HG03457 (cell line): ENCODE measurements around the gene VSIG4.

ENCODE experiments used
- ATAC-seq: cut with Tn5 transposase; IDR thresholded peaks from one replicate; pipeline ENCODE4 v1.9.1; 2021; ENCODE audit warnings: moderate number of reproducible peaks; ENCODE audit not compliant: unreplicated experiment

Gene VSIG4

DNA sequence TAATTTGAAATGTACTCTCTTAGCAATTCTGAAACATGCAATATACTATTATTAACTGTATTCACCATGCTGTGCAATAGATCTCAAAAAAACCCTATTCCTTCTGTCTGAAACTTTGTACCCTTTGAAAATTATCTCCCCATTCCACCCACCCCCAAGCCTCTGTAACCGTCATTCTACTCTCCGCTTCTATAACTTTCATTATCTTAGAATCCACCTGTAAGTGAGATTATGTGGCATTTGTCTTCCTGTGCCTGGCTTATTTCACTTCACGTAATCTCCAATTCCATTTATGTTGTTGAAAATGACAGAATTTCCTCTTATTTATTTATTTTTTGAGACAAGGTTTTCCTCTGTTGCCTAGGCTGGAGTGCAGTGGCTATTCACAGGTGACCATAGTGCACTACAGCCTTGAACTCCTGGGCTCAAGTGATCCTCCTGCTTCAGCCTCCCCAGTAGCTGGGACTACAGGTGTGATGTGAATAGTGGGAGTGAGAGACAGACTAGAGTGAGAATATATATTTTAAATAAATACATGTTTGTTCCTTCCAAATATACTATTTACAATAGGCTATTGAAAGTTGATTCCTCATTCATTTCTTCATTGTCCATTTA is 30.5 kb downstream of the VSIG4 start:
- no peak for ATAC-seq

- ATAC-seq = no peak
Measured at GRCh38 chrX:66008328-66008970, 31.4 kb downstream of the VSIG4 start.

- ATAC-seq = no peak
Measured at GRCh38 chrX:66007851-66008250, 32.0 kb downstream of the VSIG4 start.

GRCh38 chrX:66005830-66006449 is 33.9 kb downstream of the VSIG4 start:
- no peak for ATAC-seq

DNA sequence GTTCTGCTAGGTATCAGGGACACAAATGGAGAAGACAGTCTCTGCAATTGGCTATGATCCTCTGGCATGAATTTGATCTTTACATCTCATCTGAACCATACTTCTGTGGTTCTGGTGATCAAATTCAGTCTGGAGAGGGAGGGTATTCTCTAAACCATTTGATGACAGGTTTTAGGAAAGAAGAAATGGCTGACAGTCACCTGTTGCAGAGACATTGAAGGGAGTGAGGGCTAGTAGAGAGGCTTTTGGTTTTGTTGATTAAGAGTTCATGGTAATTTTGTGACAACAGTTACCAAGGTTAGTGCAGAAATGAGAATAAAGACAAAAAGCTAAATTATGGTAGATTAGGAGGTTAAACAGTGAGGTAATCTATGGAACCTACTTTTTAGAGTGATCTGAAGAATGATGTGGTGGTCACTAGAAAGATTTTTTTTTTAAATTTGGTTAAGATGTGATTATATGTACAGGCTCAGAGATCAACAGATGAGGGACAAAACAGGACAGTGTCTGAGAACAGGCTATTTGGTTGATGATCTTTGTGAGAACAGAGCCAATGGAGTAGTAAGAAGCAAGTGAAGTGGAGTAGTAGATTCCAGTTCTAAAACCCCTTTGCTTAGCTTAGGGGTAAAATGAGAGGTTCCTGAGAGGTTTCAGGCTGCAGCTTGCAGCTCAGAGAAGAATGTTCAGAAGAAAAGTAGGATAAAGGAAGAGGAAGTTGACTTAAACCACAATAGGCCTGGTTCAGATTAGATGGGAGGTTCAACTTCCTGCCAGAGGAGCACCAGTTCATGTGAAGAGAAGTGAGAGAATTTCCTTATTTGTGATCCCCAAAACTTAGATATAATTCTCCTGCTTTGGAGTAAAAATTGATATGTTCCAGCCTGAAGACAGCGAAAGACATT is 34.7 kb downstream of the VSIG4 start:
- no peak for ATAC-seq

DNA sequence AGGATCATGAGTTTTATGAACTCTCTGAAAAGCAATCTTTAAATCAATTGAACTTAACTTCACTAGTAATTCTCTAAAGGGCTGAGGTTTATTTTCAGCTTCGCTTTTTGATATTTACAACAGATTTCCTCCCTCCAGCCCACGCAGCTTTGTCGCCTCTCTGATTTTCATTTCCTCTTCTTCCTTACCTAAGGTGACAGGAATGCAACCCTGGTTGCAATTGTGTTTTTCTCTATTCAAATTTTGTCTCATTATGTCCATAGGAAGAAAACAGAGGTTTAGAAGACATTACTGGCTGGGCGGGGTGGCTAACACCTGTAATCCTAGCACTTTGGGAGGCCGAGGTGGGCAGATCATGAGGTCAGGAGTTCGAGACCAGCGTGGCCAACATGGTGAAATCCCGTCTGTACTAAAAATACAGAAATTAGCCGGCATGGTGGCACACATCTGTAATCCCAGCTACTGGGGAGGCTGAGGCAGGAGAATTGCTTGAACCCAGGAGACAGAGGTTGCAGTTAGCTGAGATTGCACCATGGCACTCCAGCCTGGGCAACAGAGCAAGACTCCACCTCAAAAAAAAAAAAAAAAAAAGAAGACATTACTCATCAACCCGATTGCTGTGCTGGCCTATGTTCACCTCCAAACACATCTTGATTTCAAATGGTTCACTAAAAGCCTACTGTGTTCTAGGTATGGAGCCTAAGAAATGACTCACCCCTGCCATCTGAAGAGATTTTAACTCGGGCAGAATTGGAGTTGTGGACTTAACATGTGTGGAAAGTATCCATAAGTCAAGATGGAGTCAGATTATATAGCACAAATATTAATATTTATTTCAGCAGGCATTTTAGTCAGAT is 36.8 kb downstream of the VSIG4 start:
- no peak for ATAC-seq

DNA sequence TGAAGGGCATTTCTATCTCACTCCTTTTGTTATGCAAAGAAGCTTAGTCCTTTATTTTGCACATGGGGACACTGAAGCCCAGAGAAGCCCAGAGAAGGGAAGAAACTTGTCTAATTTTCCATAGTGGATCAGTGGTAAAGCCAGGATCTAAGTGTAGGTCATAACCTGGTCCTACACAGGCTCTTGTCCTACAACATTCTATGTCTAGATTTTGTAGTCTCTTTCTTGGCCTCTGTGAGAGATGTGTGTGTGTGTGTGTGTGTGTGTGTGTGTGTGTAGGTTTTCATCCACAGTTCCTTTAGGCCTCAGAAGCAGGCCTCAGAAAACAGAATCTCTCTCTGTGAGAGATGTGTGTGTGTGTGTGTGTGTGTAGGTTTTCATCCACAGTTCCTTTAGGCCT is 38.3 kb downstream of the VSIG4 start:
- ATAC-seq = no peak

- no peak for ATAC-seq
Measured at GRCh38 chrX:66000628-66001272, 39.1 kb downstream of the VSIG4 start.

DNA sequence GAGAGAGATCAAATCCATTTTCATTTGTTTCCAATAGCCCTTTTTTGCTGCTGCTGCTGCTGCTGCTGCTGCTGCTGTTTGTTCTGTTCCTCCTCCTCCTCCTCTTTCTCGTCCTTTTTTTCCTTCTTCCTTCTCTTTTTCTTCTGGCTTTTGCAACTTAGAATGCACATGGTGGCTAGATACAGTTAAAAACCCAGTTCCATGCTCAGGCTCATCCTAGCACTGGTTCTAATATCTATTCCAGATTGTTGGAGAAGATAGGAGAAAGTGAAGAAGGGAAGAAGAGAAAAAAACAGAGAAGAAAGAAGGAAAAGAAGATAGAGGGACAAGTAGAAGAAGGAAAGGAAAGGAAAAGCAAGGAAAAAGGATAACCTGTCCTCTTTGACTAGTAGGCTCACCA is 39.7 kb downstream of the VSIG4 start:
- no peak for ATAC-seq

- no peak for ATAC-seq
Measured at GRCh38 chrX:65999563-66000148, 40.2 kb downstream of the VSIG4 start.

GRCh38 chrX:65999029-65999562 is 40.8 kb downstream of the VSIG4 start:
- ATAC-seq = no peak

DNA sequence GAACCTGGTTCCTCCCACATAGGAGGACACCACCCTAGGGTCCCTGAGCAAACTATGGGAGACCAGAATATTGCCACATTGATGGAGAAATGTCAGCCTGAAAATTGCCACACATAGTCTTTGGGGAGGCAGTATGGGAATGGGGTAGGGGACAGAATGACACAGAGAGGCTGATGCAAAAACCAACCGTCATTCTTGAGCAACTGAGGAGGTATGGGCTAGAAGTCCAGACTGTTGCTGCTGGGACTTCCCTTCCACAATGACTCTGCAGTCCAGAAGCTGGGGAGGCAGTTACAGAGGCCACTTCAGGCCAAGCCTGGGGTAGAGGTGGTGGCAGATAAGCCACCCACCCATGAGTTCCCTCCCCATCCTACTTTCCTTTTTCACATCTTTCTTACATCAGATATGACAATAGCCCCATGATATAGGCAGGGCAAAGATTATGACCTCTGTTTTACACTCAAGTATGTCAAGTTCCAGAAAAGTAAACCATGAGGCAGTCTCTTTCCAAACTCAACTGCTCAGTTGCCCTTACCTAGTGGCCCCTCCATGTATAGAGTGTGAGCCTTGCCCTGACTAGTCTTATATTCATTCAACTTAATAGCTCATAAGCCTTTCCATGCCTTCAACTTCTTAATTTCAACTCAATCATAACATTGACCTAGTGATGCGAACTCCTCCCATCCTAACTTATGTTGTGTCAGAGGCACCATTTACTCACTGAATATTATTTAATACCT is 41.7 kb downstream of the VSIG4 start:
- no peak for ATAC-seq

DNA sequence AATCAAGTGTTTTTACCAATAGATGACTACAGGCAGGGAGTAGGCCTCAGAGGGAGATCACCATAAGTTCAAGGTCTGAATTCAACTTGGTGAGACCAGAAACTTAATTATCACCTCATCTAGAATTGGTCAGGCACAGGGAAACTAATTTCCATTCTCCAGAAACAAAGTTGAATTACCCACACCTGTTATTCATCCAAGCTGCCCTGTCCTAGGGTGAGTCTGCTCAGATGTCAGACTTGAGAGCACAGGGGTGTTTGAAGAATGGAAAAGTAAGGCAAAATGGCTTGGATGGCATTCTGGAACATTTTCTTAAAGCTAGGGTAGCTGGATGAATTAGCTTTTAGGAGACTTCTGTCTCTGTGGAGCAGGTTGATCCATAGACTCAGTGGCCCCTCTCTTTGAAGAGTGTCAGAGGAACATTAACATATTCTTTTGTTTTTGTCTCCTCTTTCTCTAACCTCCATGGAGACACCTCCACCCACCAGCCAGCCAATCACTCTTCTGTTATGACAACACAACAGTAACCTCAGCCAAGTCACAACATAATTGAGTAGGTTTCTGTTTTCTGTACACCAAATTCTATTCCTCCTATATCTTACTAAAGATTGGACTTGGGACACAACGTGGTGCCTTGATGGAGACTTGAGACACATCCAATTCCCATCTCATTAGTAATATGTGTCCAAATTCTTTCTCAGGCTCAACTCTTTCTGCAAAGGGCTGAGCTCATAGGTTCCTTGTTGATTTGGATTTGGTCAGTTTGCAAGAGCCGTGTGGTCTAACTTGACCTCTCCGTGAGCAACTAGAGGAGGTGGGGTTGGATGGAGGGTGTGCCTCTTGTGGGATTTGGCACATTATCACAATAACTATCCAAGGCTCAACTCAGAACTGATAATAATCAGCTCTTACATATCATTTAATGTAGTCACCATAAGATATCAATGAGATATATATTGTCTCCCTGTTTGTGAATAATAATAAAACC is 45.1 kb downstream of the VSIG4 start:
- ATAC-seq = no peak

DNA sequence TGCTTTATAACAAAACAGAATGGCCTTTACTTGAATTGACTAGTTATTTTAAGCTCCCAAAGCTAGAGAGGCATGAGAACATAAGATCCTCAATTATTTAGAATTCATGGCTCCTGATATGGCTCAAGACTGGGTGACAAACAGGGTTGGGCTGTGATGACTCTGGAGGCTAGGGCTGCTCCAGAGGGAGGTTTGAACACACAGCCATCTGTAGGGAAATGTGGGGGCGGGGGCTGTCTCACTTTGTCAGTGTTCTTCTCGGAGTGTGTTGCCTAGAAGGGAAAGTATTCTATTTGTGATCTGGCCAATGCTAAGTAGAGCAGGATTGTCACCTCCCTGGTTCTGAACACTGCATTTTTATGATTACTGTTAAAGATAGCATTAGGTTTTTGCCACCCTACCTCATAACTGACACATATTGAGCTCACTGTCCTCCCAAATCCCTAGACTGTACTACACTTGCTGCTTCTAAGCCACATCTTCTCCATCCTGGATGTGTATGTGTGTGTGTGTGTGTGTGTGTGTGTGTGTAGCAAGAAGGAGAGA is 45.9 kb downstream of the VSIG4 start:
- no peak for ATAC-seq

- ATAC-seq = no peak
Measured at GRCh38 chrX:65993332-65993731, 46.5 kb downstream of the VSIG4 start.

DNA sequence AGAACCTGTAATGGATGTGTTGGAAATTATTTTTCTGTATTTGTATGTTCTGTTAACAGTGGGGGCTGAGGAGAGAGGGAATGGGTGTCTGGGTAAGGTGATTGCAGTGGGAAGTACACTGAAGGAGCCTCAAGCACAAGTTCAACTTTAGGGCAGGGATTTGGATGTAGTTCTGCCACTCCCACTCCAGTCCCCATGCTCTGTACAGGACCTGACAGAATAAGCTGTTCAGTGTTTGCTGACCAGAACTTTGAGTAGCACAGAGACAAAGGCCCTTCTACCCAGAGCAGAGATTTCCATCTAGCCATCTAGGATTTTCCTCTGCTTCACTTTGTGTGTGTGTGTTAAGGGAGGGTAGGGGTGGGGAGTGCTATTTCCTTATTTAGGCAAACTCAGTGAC is 49.2 kb downstream of the VSIG4 start:
- ATAC-seq = no peak

DNA sequence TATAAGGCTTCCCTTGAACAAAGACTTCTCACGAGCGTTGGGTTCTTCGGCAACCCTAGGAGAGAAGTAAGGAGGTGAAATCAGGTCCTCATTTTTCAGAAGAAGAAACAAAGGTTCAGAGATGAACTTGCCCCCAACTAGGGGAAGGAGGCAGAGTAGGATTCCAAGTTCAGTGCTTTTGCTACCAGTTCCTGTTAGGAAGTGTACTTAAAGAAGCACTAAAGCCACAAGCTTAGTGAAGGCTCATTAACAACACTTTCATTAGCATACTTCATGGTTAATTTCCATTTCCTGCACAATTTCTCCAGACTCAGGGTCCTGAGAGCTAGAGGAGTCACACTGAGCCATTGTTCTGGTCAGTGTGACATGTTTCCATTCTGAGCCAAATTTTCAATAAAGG is 52.1 kb downstream of the VSIG4 start:
- no peak for ATAC-seq
